ENCODE measurements around the gene AK9.
"Not testable (repeated sequence)": the region's sequence is repeated elsewhere in the genome, so short reads cannot be mapped to it uniquely, and the experiment has no call there.

Gene AK9

DNA sequence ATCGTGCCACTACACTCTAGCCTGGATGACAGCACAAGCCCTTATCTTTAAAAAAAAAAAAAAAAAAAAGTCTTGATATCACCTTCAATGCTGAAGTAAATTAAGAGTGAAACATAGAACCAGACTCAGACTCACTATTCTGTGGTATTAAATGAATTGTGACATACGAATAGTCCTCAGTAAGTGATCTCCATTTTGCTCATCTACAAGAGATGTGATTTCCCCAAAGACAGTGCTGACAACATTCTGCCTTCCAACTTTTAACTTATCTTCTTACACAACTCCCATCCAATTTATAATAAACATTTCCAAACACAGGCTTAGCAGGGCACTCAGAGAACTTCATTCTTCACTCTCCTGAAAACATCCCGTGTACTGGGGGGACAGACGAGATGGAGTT lies 216.0 kb downstream of the AK9 start:
- no peak for DNase-seq
- in situ Hi-C loops (cut with HindIII; ENCODE audit: low pct_ligation_motif_present, low pct_unique_long_range_greater_than_20kb, low sequenced_read_pairs), result no loop called here

DNA sequence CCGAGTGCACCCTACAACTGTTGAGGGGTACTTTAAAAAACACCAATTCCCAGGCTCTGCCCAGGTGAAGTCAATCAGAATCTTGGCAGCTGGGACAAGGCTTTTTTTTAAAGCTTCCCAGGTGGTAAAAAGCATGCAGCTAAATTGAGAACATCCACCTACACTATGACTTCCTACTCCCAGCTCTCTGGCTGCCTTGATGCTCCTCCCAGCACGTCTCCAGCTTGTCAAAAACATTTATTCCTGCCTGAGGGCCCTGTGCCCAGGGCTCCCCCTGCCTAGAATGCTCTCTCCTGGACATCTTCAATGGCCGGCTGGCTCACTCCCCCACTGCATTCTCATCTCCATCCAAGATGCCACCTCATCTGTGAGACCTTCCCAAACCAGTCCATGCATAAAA lies 217.9 kb downstream of the AK9 start:
- in situ Hi-C loops (cut with HindIII; ENCODE audit: low pct_ligation_motif_present, low pct_unique_long_range_greater_than_20kb, low sequenced_read_pairs), result no loop called here

DNA sequence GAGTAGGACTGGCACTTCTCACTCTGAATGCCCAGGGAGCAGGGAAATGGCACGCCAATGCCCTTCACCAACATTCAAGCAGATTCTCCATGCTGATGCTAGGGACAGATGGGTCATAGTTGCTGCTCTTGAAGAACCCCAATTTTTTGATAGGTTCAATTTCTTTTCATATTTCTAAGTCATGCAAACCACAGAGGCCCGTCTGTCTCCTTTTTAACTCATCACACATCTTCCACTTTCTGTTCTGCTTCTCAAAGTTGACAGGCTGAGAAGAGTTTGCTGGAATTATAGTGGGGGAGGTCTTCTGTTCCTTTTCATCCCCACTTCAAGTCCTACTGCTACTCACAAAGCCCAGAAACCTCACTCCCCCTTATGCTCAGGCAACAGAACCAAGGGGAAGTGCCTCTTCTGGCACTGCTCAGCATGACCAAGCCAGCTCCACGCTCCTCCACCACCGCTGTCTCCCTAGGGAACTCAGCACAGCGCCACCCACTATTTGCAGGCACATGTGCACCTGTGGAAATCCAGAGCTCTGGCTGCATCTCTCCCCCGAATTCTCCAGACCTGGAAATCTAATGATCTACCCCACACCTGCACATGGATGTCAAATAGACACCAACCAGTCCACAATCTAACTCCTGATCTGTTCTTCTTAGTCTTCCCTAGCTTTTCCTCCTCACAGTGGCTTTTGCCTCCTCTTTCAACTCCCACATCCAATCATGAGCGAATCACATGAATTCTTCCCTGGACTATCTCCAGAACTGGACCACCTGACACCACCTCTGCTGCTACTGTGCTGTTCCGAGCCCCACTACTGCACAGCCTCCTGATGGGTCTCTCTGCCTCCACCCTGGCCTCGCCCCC lies 218.6 kb downstream of the AK9 start:
- no peak for DNase-seq
- in situ Hi-C loops (cut with HindIII; ENCODE audit: low pct_ligation_motif_present, low pct_unique_long_range_greater_than_20kb, low sequenced_read_pairs), result no loop called here

More for the DNA sequence above, 217.9 kb downstream of the AK9 start:
- DNase-seq, result no peak

DNA sequence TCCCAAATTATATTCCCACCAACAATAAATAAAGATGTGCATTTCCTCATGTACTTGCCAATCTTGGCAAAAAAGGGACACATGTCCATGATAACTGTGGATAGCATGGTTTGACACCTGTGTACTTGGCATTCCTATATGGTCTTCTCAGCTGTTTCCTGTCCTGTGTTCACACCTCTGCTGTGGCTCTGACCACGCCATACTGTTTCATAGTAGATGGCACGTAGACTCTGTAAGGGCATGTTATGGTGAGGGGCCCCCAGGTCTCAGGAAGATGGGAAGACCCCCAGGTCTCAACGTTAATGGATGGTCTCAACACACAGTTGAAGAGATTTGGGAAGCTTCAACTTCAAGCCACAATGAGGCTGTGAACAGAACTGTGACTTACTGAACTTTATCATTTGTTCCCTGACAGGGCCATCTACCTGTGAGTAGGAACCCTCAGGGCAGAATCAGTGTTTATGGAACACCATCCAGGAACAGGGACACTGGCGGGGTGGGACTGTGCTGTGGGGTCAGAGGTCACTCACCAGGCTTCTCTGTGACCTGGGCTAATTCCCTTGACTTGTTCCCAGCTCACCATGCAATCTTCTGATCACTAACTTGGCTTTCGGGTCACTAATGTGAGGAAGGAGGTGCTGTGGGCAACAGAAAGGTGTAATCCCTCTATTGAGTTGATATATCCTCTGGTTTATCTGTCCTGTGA lies 219.7 kb downstream of the AK9 start:
- in situ Hi-C loops (cut with HindIII; ENCODE audit: low pct_ligation_motif_present, low pct_unique_long_range_greater_than_20kb, low sequenced_read_pairs), result no loop called here
- no peak for DNase-seq

DNA sequence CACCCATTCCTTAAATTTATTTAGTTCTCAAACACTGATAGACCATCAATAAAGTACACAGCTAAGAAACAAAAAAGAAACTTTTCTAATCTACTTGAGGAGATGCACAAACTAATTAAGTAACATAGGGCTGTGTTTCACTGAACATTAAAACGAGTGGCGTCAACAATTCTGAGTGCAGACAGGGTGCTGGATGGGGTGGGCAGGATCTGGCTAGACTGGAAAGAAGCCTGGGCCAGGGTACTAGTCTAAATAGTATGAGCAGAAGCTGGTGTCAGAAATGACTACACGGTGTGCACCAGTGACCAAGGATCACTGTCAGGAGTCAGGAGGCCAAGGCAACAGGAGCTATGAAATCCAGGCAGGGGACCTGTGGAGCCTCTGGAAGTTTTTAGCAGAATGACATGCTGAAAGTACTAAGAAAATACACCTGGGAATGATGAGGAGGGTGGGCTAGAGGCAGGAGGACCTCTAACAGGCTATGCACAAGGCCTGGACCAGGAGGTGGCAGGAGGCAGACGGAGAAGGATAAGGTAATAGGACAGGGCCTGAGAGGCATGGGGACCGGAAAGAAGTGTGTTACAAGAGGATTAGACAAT lies 221.3 kb downstream of the AK9 start:
- DNase-seq, result no peak
- in situ Hi-C loops (cut with HindIII; ENCODE audit: low pct_ligation_motif_present, low pct_unique_long_range_greater_than_20kb, low sequenced_read_pairs), result no loop called here

DNA sequence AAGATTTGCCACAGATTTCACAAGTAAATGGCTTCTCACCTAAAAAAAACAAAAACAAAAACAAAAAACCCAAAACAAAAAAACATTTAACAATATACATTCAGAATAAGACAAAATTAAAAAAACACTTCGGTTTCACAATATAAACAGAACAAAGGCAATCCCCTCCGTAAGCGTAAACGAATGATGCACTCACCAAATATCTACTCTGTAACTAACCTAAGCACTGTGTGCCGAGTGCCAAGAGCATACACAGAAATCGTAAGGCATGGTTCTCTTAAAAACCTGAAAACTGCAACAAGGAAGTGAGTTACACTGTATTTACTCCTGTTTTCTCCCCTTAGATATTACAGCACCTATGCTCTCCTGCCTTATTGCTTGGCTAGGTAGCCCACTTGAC lies 223.3 kb downstream of the AK9 start:
- no peak for DNase-seq
- in situ Hi-C loops (cut with HindIII; ENCODE audit: low pct_ligation_motif_present, low pct_unique_long_range_greater_than_20kb, low sequenced_read_pairs), result no loop called here

DNA sequence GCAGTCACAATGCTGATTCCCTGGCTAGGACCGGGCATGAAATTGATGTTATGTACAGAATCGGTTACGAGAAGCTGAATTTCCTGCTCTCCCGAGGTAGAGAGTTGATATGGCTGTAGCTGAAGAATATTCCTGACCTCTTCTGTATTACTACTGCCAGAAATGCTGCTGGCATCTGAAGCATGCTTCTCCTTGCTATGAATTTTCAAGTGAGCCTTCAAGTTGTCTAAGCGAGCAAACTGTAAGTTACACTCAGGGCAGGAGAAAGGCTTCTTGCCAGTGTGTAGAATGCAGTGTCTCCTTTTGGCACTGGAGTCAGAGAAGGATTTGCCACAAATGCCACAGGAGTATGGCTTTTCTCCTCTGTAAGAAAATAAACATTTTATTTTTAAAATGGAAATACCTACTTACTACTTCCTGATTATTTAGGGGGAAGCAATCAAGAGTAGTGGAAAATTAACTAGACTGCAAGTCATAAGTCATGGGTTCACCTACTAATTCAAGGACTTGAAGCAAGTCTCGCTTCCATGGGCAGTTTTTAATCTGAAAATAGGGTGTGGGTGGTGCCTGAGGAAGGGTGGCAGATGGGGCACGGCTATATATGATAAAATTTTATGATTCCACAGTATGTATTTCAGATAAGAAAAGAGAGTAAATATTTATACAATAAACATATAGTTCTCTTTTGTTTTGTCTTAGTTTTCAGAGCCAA lies 224.6 kb downstream of the AK9 start:
- DNase-seq, result no peak
- in situ Hi-C loops (cut with HindIII; ENCODE audit: low pct_ligation_motif_present, low pct_unique_long_range_greater_than_20kb, low sequenced_read_pairs), result no loop called here

DNA sequence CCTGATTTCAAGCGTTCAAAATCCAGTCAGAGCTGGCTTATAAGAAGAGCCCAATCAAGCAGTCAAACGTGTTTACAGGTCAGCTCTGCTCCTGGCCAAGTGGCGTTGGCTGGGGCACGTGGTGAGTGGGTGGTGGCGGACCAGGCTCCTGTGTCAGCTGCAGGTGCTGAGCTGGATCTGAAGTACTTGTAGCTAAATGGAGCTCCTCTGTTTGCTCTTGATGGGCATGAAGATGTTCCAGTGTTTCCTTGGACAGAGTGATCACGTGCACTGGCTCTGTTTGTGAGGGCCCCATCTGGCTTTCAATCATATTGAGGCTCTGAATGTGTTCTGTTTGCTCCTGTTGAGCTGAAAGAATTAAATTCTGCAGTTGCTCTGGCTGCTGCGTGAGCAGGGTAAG lies 225.2 kb downstream of the AK9 start:
- no peak for DNase-seq
- in situ Hi-C loops (cut with HindIII; ENCODE audit: low pct_ligation_motif_present, low pct_unique_long_range_greater_than_20kb, low sequenced_read_pairs), result no loop called here

DNA sequence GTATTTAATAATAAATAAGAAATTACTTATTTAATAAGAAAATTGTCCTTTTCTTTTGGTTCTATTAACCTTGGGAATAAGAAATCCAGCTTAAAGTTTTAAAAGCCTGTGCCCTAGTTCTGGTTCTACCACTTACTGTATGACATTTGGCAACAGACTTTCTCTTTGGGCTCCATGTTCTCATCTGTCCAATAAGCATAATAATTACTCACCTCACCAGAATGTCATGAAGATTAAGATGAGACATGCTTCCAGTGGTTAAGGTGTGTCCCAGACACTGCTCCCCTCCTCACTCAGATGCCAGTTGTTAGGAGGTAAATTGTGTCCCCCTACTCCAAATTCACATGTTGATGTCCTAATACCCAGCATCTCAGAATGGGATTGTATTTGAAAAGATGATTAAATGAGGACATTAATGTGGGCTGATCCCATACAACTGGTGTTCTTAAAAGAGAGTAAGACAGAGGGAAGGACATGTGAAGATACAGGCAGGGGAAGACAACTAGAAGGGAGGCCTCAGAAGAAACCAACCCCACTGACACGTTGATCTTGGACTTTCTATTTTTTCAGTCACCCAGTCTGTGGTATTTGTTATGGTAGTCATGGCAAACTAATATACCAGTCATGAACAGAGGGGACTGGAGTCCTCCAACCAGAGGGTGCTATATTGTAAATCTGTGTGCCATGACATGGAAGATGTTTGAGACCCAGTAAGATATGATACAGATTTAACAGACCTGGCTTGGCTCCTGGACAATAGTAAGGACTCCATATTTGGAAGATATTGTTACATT lies 229.1 kb downstream of the AK9 start:
- in situ Hi-C loops (cut with HindIII; ENCODE audit: low pct_ligation_motif_present, low pct_unique_long_range_greater_than_20kb, low sequenced_read_pairs), result no loop called here
- no peak for DNase-seq

DNA sequence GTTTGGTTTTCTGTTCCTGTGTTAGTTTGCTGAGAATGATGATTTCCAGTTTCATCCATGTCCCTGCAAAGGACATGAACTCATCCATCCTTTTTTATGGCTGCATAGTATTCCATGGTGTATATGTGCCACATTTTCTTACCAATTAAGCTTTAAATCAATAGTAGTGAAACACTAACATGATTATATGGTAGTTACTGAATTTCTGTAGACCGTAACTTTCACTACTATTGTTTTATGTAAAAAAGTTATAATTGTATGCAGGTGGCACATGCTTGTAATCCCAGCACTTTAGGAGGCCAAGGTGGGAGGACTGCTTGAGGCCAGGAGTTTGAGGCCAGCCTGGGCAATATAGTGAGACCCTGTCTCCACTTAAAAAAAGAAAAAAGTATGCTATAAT lies 229.8 kb downstream of the AK9 start:
- in situ Hi-C loops (cut with HindIII; ENCODE audit: low pct_ligation_motif_present, low pct_unique_long_range_greater_than_20kb, low sequenced_read_pairs); DNase-seq: not testable (repeated sequence)

DNA sequence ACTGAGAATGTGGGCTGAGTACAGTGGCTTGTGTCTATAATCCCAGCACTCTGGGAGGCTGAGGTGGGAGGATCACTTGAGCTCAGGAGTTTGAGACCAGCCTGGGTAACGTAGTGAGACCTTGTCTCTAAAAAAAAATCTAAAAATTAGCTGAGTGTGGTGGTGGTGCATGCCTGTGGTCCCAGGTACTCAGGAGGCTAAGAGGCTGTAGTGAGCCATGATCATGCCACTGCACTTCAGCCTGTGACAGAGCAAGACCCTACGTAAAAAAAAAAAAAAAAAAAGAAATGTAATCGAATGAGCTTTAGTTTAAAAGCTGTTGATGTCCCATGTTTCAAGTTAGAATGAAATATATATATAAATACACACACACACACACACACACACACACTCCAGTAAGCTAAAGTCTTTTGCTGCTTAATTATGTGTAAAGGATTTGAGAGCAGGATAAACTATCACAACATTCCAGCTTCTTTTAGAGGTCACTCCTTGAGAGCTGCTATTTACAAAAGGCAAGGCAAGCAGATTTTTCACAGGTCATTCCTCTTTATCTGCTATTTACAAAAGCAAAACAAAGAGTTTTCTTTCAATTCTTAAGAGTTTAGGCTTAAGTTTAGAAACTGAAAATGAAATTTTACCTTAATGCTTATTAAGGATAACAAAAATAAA lies 230.7 kb downstream of the AK9 start:
- no peak for DNase-seq
- in situ Hi-C loops (cut with HindIII; ENCODE audit: low pct_ligation_motif_present, low pct_unique_long_range_greater_than_20kb, low sequenced_read_pairs), result no loop called here

DNA sequence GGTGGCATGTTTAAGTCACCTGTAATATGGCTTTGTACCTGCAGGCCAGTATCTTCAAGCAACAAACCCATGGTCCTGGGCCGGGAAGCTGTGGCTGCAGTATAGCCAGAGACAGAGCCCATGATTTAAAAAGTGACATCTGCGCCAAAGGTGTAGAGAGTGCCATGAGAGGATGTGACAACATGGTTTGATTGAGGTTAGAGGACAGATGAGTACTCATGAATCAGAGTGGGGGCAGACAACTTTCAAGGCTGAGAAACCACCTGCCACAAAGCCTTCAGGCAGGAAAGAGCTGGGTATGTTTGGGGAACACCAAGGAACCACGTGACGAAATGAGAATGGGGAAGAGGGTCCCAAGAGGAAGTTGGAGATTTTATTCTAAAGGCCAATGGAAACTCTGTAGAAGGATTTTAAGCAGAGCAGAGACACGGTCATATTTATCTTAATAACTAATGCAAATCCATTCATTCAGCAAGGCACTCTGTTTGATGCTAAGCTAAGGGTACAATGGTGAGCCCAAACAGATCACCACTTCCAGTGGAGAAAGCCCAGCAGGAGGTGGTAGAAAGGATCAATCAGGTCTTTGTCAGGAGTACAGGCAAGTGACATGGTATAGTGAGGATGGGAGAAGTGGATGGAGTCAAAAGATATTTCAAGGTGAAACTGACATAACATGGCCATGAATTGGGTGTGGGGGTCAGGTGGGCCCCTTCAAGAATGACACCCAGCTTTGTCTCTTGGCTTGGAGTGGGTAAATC lies 232.0 kb downstream of the AK9 start:
- DNase-seq, result no peak
- in situ Hi-C loops (cut with HindIII; ENCODE audit: low pct_ligation_motif_present, low pct_unique_long_range_greater_than_20kb, low sequenced_read_pairs), result no loop called here

DNA sequence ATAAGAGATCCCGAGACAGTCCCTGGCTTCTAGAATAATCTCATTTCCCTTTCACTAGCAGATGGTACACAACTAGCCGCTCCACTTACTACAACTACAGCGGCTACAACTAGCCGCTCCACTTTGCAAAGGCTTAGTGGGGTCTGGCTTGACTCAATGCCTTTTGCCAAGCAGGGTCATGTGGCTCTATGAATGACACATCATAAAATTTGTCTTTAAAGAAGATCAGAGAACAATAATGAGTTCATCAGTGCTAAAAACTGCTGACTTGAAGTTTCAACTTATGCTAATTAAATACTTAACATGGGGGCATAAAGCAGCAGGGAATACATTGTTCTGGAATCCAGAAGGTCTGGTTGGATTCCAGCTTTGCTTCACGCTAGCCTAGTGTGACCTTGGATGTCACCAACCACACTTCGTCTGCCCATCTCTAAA lies 233.4 kb downstream of the AK9 start:
- DNase-seq, result no peak
- in situ Hi-C loops (cut with HindIII; ENCODE audit: low pct_ligation_motif_present, low pct_unique_long_range_greater_than_20kb, low sequenced_read_pairs), result no loop called here

DNA sequence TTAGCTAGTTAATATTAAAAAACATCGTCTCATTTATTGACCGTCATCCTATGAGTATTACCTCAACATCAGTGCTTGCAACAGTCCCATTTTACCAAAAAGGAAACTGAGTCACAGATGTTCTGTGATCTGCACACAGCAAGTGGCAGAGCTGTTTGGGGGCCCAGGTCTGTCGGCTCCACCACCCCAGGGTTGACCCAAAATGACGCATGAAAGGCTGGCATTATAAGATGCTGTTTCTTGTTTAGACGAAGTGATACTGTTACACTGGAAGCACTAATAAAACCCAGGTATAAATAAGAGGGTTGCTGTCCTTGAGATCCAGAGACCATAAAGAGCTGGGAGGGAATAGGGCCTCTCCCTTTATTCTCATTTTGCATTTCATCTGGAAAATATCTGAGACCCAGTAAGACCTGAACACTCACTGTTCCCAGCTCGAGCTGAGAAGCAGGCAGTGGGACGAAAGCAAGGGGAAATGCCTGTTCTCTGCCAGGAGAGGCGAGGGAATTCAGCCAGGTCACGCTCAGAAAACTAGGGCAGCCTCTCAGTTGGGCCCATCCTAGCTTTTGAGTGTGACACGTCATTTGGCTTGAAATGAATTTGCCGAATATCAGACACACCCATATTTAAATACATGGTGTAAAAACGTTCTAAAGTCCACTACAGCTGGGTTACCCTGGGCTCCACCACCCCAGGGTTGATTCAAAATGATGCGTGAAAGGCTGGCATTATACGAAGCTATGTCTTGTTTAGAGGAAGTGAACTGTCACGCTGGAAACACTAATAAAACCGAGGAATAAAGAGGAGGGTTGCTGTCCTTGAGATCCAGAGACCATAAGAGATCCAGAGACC lies 234.1 kb downstream of the AK9 start:
- DNase-seq, result no peak
- in situ Hi-C loops (cut with HindIII; ENCODE audit: low pct_ligation_motif_present, low pct_unique_long_range_greater_than_20kb, low sequenced_read_pairs), result no loop called here

DNA sequence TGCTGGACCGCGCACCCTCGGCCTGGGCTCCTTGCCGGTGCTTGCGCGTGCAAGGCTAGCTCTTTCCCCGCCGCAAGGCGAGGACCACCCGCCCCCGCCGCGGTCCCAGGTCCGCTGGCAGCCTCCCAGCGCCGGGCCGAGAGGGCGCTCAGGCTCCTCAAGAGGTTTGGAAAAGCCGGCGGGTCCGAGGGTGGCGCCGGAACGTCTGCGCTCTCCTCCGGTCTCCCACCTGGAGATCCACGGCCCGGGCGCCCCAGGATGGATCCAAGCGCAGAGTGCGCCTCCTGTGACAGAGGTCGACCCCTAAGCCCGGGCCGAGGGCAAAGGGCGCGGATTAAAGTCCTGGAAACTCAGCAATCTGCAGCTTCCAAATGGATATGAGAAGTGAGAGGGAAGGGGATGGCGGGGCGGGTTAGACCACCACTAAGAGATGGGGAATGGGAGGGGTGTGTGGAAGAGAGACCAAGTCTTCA lies 234.9 kb downstream of the AK9 start:
- in situ Hi-C loops (cut with HindIII; ENCODE audit: low pct_ligation_motif_present, low pct_unique_long_range_greater_than_20kb, low sequenced_read_pairs), result no loop called here
- DNase-seq, result peak; percentile 31

DNA sequence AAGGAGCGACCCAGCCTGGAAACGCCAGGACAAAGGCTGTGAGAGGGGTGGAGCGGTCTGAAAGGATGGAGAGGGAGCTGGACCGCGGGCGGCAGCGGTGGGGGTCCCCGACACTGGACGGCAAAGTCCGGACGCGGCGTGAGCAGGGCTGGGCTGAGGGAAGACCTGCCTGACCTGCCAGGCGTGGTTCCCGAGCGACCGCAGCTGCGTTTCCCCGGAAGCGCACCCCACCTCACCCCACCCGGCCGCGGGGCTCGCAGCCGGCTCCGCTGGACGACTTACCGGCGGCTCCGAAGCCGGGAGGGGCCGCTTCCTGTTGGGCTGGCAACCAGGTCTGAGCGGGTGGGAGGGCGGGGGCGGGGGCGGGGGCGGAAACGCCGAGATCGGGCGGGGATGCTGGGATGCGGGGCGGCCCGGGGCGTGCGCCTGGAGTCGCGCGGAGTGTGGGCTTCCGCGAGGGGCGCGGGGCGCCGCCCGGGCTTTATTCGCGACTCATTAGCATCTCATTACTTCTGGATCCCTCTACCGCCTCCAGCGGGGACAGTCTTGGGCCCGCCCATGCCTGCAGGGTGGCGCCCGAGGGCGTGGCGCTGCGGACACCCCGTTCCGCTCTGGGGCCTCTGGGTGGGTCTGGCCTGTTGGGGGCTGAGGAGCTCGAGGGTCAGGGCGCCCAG lies 235.4 kb downstream of the AK9 start, which contains the start of gene MICAL1:
MICAL1 (minus strand) TSS at position 336 of the 674 bp plus-strand sequence. CDS start 1,576 bp downstream, outside the sequence.
- in situ Hi-C loops (cut with HindIII; ENCODE audit: low pct_ligation_motif_present, low pct_unique_long_range_greater_than_20kb, low sequenced_read_pairs), result no loop called here
- DNase-seq, result peak; percentile 51

All from ACHN (cell line).